ENCODE results near the gene RABGEF1. TPM values are rescaled to one million over a fixed set of nuclear protein-coding genes. Genes with fewer than 3 reads are reported as not detected.

RABGEF1 gene
- total and polyA plus RNA-seq, 11 donors, result 5.7 to 21.2 (median 19.0) TPM

DNA sequence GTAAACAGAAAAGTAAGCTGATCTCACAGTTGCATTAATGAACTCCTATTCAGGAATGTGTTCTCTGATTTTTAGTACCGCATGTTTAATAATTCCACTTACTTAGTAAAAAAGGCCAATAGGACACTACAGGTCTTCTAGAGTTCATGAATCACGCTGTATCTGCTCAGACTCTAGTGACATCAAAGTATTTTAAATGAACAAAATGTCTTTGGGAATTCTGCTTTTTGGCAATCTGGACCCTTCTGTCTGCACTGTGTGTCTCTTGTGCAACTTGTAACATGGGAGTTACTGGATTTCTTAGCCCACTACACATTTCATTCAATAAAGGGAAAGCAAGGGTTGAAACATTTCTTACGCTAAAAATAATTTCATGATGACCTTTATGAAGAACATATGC, 50.2 kb downstream of the RABGEF1 start:
- TF ChIP-seq POLR2A (IDR thresholded peaks at IDR 0.05), result no peak
- TF ChIP-seq, protein P1, sequence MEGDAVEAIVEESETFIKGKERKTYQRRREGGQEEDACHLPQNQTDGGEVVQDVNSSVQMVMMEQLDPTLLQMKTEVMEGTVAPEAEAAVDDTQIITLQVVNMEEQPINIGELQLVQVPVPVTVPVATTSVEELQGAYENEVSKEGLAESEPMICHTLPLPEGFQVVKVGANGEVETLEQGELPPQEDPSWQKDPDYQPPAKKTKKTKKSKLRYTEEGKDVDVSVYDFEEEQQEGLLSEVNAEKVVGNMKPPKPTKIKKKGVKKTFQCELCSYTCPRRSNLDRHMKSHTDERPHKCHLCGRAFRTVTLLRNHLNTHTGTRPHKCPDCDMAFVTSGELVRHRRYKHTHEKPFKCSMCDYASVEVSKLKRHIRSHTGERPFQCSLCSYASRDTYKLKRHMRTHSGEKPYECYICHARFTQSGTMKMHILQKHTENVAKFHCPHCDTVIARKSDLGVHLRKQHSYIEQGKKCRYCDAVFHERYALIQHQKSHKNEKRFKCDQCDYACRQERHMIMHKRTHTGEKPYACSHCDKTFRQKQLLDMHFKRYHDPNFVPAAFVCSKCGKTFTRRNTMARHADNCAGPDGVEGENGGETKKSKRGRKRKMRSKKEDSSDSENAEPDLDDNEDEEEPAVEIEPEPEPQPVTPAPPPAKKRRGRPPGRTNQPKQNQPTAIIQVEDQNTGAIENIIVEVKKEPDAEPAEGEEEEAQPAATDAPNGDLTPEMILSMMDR (IDR thresholded peaks at IDR 0.05), result no peak
- peaks cover 0 to 100% (median 85%) of the 10 kb centered on the region in 9 donors for H3K36me3 ChIP-seq
- H3K27me3 ChIP-seq, result no peaks in the 10 kb centered on the region
- no peak overlapping the region for H3K27ac ChIP-seq
- H3K4me1 ChIP-seq, result no peaks in the 10 kb centered on the region
- intact Hi-C loops (cut with DNase I), result loop anchor here in 2 of 10 donors (5.0 to 10.0 kb wide), 2 partner anchors 46 to 228 kb away; partner anchors contain the start of gene RABGEF1 (in 1 of the 2)
- ATAC-seq, result no peak
- no peak for DNase-seq
- H3K4me3 ChIP-seq, result no peak overlapping the region
- 95 to 98% (median 97%) methylated on average over 3 of the region's 3 CpGs for WGBS, 4 donors
- no peaks in the 10 kb centered on the region for H3K9me3 ChIP-seq

DNA sequence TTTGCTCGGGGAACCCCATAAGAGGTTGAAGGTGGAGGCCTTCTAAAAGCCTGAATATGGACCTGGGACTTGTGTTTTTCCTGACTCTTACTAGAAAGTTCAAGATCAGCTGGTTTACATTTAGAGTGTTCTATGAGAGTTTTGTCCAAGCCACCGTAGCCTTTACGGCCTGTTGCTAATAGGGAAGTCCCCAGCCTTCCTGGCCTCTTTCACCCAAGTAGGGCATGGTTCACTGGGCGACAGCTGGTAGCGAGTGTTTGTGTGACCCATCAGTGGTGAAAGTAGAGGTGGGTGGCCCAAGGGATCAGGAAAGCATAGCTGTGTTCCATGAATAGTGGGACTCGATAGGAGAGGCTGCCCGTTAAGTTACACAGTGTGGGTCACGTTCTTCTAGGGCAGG, 60.1 kb downstream of the RABGEF1 start:
- no peak overlapping the region for H3K4me3 ChIP-seq
- H3K9me3 ChIP-seq, result no peaks in the 10 kb centered on the region
- ATAC-seq, result no peak
- intact Hi-C loops (cut with DNase I), result no loop called here
- no peaks in the 10 kb centered on the region for H3K4me1 ChIP-seq
- peaks cover 3 to 98% (median 92%) of the 10 kb centered on the region in 9 donors for H3K36me3 ChIP-seq
- no peaks in the 10 kb centered on the region for H3K27me3 ChIP-seq
- no peak for DNase-seq
- 93 to 98% (median 96%) methylated on average over 8 of the region's 8 CpGs for WGBS, 4 donors
- no peak for TF ChIP-seq POLR2A (IDR thresholded peaks at IDR 0.05)
- TF ChIP-seq, protein P1 (IDR thresholded peaks at IDR 0.05), result no peak
- H3K27ac ChIP-seq, result no peak overlapping the region

DNA sequence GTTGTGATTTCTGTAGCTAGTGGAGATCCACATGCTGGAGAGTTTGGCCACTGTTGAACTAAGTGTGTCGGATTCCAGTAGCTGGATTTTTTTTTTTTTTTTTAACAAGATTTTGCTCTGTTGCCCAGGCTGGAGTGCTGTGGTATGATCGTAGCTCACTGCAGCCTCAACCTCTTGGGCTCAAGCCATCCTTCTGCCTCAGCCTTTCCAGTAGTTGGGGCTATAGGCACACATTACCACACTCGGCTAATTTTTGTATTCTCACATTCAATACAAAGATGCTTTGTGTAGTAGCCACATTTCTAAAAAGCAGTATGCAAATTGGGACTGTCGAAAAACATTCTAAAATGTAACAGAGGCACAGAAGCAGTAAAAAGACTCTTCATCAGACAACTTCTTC, 63.5 kb downstream of the RABGEF1 start:
- WGBS, 4 donors, result 67 to 83% (median 73%) methylated on average over 4 of the region's 4 CpGs

DNA sequence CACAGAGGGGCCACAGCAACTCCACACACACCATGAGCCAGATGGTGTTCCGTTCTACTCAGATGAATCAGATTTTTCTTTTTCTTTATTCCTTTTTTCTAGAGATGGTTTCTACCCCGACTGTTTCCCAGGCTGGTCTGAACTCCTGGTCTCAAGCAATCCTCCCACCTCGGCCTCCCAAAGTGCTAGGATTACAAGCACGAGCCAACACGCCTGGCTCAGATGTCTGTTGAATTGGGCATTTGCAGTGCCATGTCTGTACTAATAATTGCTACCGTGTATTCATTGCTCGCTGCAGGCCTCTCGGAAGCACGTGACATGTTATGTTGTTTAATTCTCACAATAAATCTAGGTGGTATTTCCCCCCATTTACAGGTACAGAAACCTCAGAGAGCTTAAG, 67.2 kb downstream of the RABGEF1 start:
- Histone ChIP-seq H3K36me3 (peaks cover 0 to 96% (median 87%) of the 10 kb centered on the region in 9 donors), H3K9me3 (no peaks in the 10 kb centered on the region), H3K27ac (no peak overlapping the region), H3K4me3 (no peak overlapping the region), H3K4me1 (no peaks in the 10 kb centered on the region), H3K27me3 (no peaks in the 10 kb centered on the region)
- ATAC-seq, result no peak
- no peak for TF ChIP-seq POLR2A (IDR thresholded peaks at IDR 0.05)
- TF ChIP-seq, protein P1 (IDR thresholded peaks at IDR 0.05), result no peak
- no peak for DNase-seq
- WGBS, 4 donors, result 96 to 98% (median 97%) methylated on average over 9 of the region's 9 CpGs
- intact Hi-C loops (cut with DNase I), result no loop called here

More for the DNA sequence above, 63.5 kb downstream of the RABGEF1 start:
- intact Hi-C loops (cut with DNase I), result no loop called here
- H3K27me3 ChIP-seq, result no peaks in the 10 kb centered on the region
- H3K27ac ChIP-seq, result no peak overlapping the region
- peaks cover 0 to 98% (median 92%) of the 10 kb centered on the region in 9 donors for H3K36me3 ChIP-seq
- H3K9me3 ChIP-seq, result no peaks in the 10 kb centered on the region
- H3K4me3 ChIP-seq, result no peak overlapping the region
- ATAC-seq, result no peak
- no peak for TF ChIP-seq POLR2A (IDR thresholded peaks at IDR 0.05)
- TF ChIP-seq, protein P1 (IDR thresholded peaks at IDR 0.05), result no peak
- DNase-seq, result no peak
- H3K4me1 ChIP-seq, result no peaks in the 10 kb centered on the region
